SK-N-SH (cell line): Measurements from ENCODE around the gene CASP9. TPM values are rescaled to one million over a fixed set of nuclear protein-coding genes. Genes with fewer than 3 reads are reported as not detected.

Source experiments
- CTCF ChIA-PET: fragments of 300-600, 350-600 bp; formaldehyde crosslinking; extraction: SDS; loops from one replicate; lab custom pipeline; 2021; lab: Yijun Ruan, JAX
- POLR2A ChIA-PET: fragments of 350-600 bp; sonication (Branson Sonifier 250); formaldehyde crosslinking; extraction: SDS; loops from one replicate; lab custom pipeline; 2020; ENCODE audit warnings: antibody characterized with exemption, inconsistent platforms; lab: Yijun Ruan, JAX
- DNase-seq: peaks from one replicate; pipeline ENCODE4 v3.0.0; 2012
- H2AFZ ChIP-seq: fragments of 200-600 bp; sonication (generic); 2 replicates; pipeline ENCODE4 v1.8.1; 2016; ENCODE audit warnings: antibody characterized with exemption, mild to moderate bottlenecking, low read depth
- H3F3A ChIP-seq: fragments of 200-600 bp; sonication (generic); replicated peaks from 2 replicates; pipeline ENCODE3; 2016; ENCODE audit warnings: antibody characterized with exemption, mild to moderate bottlenecking; ENCODE audit not compliant: insufficient read depth
- H3K27ac ChIP-seq, 2 experiments: fragments of 200-500 bp in 1 of 2; fragments of 200-600 bp in 1 of 2; sonication (Bioruptor generic) in 1 of 2; sonication (generic), shearing (Covaris generic) in 1 of 2; 2 replicates each; pipeline versions ENCODE4 v1.5.1 to v1.6.1; 2014 to 2016; ENCODE audit warnings: low read depth in 2 of 2, inconsistent platforms in 1 of 2, low read length in 1 of 2, mild to moderate bottlenecking in 1 of 2, mixed read lengths in 1 of 2
- H3K27me3 ChIP-seq: fragments of 200-600 bp; sonication (generic), shearing (Covaris generic); 2 replicates; pipeline ENCODE4 v1.6.1; 2016; ENCODE audit warnings: mixed run types; ENCODE audit not compliant: insufficient read depth
- H3K36me3 ChIP-seq, 2 experiments: fragments of 200-500 bp in 1 of 2; fragments of 200-600 bp in 1 of 2; sonication (Bioruptor generic) in 1 of 2; sonication (generic) in 1 of 2; replicated peaks in 1 of 2; 2 replicates each; pipeline versions ENCODE3 to v1.5.1; 2014 to 2016; ENCODE audit warnings: low read length in 1 of 2, mild to moderate bottlenecking in 1 of 2; ENCODE audit not compliant: insufficient read depth in 2 of 2, control insufficient read depth in 1 of 2
- H3K4me1 ChIP-seq, 2 experiments: fragments of 200-500 bp in 1 of 2; fragments of 200-600 bp in 1 of 2; sonication (Bioruptor generic) in 1 of 2; sonication (generic), shearing (Covaris generic) in 1 of 2; 2 replicates each; pipeline versions ENCODE4 v1.5.1 to v1.6.1; 2014 to 2016; ENCODE audit warnings: low read depth in 1 of 2, low read length in 1 of 2, mixed run types in 1 of 2; ENCODE audit not compliant: insufficient read depth in 2 of 2, control insufficient read depth in 1 of 2
- H3K4me2 ChIP-seq: fragments of 200-600 bp; sonication (generic), shearing (Covaris generic); 2 replicates; pipeline ENCODE4 v1.6.1; 2017; ENCODE audit warnings: mixed run types
- H3K4me3 ChIP-seq, 2 experiments: fragments of 200-500 bp in 1 of 2; fragments of 200-600 bp in 1 of 2; sonication (Bioruptor generic) in 1 of 2; sonication (generic), shearing (Covaris generic) in 1 of 2; 2 replicates each; pipeline versions ENCODE4 v1.5.1 to v1.8.1; 2014 to 2016; ENCODE audit warnings: low read depth in 2 of 2, inconsistent platforms in 1 of 2, low read length in 1 of 2, mild to moderate bottlenecking in 1 of 2, mixed read lengths in 1 of 2, moderate library complexity in 1 of 2
- H3K79me2 ChIP-seq: fragments of 200-600 bp; sonication (generic); 2 replicates; pipeline ENCODE4 v1.8.1; 2017; ENCODE audit warnings: mild to moderate bottlenecking; ENCODE audit not compliant: insufficient read depth
- H3K9ac ChIP-seq: fragments of 200-600 bp; sonication (generic); 2 replicates; pipeline ENCODE4 v1.6.1; 2017; ENCODE audit warnings: mixed run types
- H3K9me2 ChIP-seq: fragments of 200-600 bp; sonication (generic); 2 replicates; pipeline ENCODE4 v1.6.1; 2017; ENCODE audit warnings: mixed run types
- H3K9me3 ChIP-seq: fragments of 200-600 bp; sonication (generic); 2 replicates; pipeline ENCODE4 v1.6.1; 2017; ENCODE audit warnings: mixed run types, mild to moderate bottlenecking, moderate library complexity
- H4K20me1 ChIP-seq: fragments of 200-600 bp; sonication (generic); 2 replicates; pipeline ENCODE4 v1.6.1; 2017; ENCODE audit warnings: mild to moderate bottlenecking, mixed run types; ENCODE audit not compliant: insufficient read depth
- CHD2 ChIP-seq: fragments of 150-350 bp; IDR thresholded peaks from 2 replicates; pipeline ENCODE4 v1.6.1; 2018; ENCODE audit warnings: low read length; ENCODE audit not compliant: partially characterized antibody
- EZH2phosphoT487 ChIP-seq: fragments of 200-600 bp; sonication (generic); IDR thresholded peaks from 2 replicates; pipeline ENCODE4 v1.6.1; 2017; ENCODE audit warnings: low read depth, mixed run types, mild to moderate bottlenecking, antibody characterized with exemption, moderate library complexity, borderline replicate concordance
- JUND ChIP-seq: IDR thresholded peaks from 2 replicates; pipeline ENCODE4 v1.4.0; 2012
- MXI1 ChIP-seq: IDR thresholded peaks from 2 replicates; pipeline ENCODE4 v1.6.1; 2012; ENCODE audit warnings: mild to moderate bottlenecking, low read depth, low read length, improper control_type of control experiment
- NFIC ChIP-seq: IDR thresholded peaks from 2 replicates; pipeline ENCODE4 v1.4.0; 2012; ENCODE audit warnings: borderline replicate concordance
- POLR2AphosphoS5 ChIP-seq: IDR thresholded peaks from 2 replicates; pipeline ENCODE4 v1.6.1; 2012; ENCODE audit warnings: low read depth, low read length
- RFX5 ChIP-seq: IDR thresholded peaks from 2 replicates; pipeline ENCODE4 v1.6.1; 2012; ENCODE audit warnings: mild to moderate bottlenecking, improper control_type of control experiment, low read length
- SIN3A ChIP-seq: IDR thresholded peaks from 2 replicates; pipeline ENCODE4 v1.6.1; 2012; ENCODE audit warnings: low read depth, mild to moderate bottlenecking, low read length, moderate library complexity, borderline replicate concordance
- WGBS: methylation state at CpG from one replicate; pipeline ENCODE4 v1.1.6; 2017; ENCODE audit warnings: low lambda C conversion rate; 5-methylcytosine and 5-hydroxymethylcytosine counted together
- polyA plus RNA-seq, 3 experiments: library from polyadenylated mRNA; depleted of rRNA; stranded (reverse); fragments of >200 nt; gene quantifications; 2 replicates each; pipeline ENCODE4 v1.2.3, GENCODE V29; 2012
- TF ChIP-seq, protein P1 (sequence below): IDR thresholded peaks from 2 replicates; pipeline ENCODE4 v1.6.1; 2012; ENCODE audit warnings: mild to moderate bottlenecking, low read depth, low read length, moderate library complexity
- TF ChIP-seq, protein P2 (sequence below): IDR thresholded peaks from 2 replicates; pipeline ENCODE4 v1.4.0; 2012; ENCODE audit warnings: low read depth
- TF ChIP-seq, protein P3 (sequence below): fragments of 200-600 bp; sonication (generic); IDR thresholded peaks from 2 replicates; pipeline ENCODE4 v1.6.1; 2017; ENCODE audit warnings: antibody characterized with exemption, mild to moderate bottlenecking, moderate library complexity
- TF ChIP-seq, protein P4 (sequence below): fragments of 150-350 bp; IDR thresholded peaks from 2 replicates; pipeline ENCODE4 v1.6.1; 2017; ENCODE audit warnings: antibody characterized with exemption, low read length, low read depth, borderline replicate concordance

CASP9 gene
- polyA plus RNA-seq, 1 of the 3 experiments (the other 2 are of a cell fraction): 16.9 TPM

DNA sequence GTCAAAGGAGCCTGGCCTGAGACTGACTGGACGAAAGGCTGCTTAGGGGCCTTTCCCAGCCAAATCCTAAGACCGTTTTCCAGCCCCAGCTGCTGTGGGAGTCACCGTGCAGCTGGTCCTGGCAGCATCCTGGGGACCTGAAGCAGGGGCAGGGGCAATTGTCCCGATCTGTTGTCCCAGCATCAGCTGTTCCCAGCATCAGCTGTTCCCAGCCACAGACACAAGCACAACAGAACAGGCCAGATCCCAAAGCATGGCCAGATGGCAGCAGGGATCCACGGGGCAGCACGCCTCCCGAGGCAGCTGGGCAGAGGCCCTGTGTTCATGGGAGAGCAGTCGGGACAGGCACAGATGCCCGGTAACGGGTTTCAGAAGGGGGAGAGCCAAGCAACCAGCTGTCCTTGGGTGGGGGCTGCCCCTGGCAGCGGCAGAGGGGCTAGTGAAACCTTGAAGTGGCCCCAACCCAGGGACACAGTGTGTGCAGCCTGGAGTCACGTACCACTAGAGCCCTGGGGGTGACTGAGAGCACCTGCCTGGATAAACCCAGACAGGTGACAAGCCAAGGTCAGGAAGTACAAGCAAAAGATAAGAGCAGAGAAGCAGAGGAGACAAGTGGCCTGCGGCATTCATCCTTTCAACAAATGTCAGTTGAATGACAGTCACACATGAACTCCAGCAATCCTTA, 34.8 kb downstream of the CASP9 start:
- H3K27ac ChIP-seq: peak overlapping the region in 1 of 2 experiments; percentile 60; a peak in 2 of 4 replicates

More for the DNA sequence above, 34.8 kb downstream of the CASP9 start:
- Histone ChIP-seq H2AFZ (no peak overlapping the region), H3F3A (no peaks in the 10 kb centered on the region), H3K4me2 (no peak overlapping the region), H3K27me3 (no peaks in the 10 kb centered on the region), H4K20me1 (no peaks in the 10 kb centered on the region), H3K36me3 (peaks cover 0 to 6% of the 10 kb centered on the region in 2 experiments), H3K4me3 (no peak overlapping the region), H3K9me3 (no peaks in the 10 kb centered on the region), H3K4me1 (peaks cover 0 to 12% of the 10 kb centered on the region in 2 experiments; a peak in 1 of 4 replicates), H3K9me2 (no peaks in the 10 kb centered on the region), H3K79me2 (no peaks in the 10 kb centered on the region), H3K9ac (no peak overlapping the region)
- ChIA-PET POLR2A (no interaction called here), CTCF (no interaction called here)
- WGBS: 87% methylated on average over 3 of the region's 13 CpGs
- TF ChIP-seq RFX5: no peak
- TF ChIP-seq, protein P1, sequence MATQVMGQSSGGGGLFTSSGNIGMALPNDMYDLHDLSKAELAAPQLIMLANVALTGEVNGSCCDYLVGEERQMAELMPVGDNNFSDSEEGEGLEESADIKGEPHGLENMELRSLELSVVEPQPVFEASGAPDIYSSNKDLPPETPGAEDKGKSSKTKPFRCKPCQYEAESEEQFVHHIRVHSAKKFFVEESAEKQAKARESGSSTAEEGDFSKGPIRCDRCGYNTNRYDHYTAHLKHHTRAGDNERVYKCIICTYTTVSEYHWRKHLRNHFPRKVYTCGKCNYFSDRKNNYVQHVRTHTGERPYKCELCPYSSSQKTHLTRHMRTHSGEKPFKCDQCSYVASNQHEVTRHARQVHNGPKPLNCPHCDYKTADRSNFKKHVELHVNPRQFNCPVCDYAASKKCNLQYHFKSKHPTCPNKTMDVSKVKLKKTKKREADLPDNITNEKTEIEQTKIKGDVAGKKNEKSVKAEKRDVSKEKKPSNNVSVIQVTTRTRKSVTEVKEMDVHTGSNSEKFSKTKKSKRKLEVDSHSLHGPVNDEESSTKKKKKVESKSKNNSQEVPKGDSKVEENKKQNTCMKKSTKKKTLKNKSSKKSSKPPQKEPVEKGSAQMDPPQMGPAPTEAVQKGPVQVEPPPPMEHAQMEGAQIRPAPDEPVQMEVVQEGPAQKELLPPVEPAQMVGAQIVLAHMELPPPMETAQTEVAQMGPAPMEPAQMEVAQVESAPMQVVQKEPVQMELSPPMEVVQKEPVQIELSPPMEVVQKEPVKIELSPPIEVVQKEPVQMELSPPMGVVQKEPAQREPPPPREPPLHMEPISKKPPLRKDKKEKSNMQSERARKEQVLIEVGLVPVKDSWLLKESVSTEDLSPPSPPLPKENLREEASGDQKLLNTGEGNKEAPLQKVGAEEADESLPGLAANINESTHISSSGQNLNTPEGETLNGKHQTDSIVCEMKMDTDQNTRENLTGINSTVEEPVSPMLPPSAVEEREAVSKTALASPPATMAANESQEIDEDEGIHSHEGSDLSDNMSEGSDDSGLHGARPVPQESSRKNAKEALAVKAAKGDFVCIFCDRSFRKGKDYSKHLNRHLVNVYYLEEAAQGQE: no peak
- TF ChIP-seq, protein P2, sequence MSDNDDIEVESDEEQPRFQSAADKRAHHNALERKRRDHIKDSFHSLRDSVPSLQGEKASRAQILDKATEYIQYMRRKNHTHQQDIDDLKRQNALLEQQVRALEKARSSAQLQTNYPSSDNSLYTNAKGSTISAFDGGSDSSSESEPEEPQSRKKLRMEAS: no peak
- TF ChIP-seq, protein P3, sequence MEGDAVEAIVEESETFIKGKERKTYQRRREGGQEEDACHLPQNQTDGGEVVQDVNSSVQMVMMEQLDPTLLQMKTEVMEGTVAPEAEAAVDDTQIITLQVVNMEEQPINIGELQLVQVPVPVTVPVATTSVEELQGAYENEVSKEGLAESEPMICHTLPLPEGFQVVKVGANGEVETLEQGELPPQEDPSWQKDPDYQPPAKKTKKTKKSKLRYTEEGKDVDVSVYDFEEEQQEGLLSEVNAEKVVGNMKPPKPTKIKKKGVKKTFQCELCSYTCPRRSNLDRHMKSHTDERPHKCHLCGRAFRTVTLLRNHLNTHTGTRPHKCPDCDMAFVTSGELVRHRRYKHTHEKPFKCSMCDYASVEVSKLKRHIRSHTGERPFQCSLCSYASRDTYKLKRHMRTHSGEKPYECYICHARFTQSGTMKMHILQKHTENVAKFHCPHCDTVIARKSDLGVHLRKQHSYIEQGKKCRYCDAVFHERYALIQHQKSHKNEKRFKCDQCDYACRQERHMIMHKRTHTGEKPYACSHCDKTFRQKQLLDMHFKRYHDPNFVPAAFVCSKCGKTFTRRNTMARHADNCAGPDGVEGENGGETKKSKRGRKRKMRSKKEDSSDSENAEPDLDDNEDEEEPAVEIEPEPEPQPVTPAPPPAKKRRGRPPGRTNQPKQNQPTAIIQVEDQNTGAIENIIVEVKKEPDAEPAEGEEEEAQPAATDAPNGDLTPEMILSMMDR: no peak
- no peak for TF ChIP-seq JUND
- no peak for TF ChIP-seq SIN3A
- no peak for TF ChIP-seq CHD2
- TF ChIP-seq MXI1: no peak
- no peak for TF ChIP-seq EZH2phosphoT487
- TF ChIP-seq NFIC: no peak
- TF ChIP-seq POLR2AphosphoS5: no peak
- TF ChIP-seq, protein P4, sequence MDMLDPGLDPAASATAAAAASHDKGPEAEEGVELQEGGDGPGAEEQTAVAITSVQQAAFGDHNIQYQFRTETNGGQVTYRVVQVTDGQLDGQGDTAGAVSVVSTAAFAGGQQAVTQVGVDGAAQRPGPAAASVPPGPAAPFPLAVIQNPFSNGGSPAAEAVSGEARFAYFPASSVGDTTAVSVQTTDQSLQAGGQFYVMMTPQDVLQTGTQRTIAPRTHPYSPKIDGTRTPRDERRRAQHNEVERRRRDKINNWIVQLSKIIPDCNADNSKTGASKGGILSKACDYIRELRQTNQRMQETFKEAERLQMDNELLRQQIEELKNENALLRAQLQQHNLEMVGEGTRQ: no peak
- peak; percentile 42 for DNase-seq
